HL-60 (cell line): ENCODE measurements around the gene PCYT1B.

Source experiments
- DNase-seq, 2 experiments: peaks; one replicate each; pipeline ENCODE4 v3.0.0-alpha.2; 2010 to 2020; ENCODE audit warnings: low read depth in 1 of 2, low spot score in 1 of 2
- H3K27ac ChIP-seq: fragments of 250-450 bp; sonication (Bioruptor Pico); replicated peaks from 2 replicates; pipeline ENCODE4 v1.5.1; 2020; ENCODE audit warnings: mild to moderate bottlenecking, moderate library complexity
- H3K27me3 ChIP-seq: fragments of 250-450 bp; sonication (Bioruptor Pico); 2 replicates; pipeline ENCODE4 v1.5.1; 2021; ENCODE audit warnings: mild to moderate bottlenecking, moderate library complexity; ENCODE audit not compliant: insufficient read depth, poor library complexity, severe bottlenecking
- H3K4me3 ChIP-seq: replicated peaks from 2 replicates; pipeline ENCODE4 v1.5.1; 2011; ENCODE audit warnings: mild to moderate bottlenecking, control low read depth, low read length; ENCODE audit not compliant: insufficient read depth
- CTCF ChIP-seq: IDR thresholded peaks from one replicate; pipeline ENCODE4 v1.5.1; 2011; ENCODE audit warnings: low read length, control low read depth, inconsistent platforms; ENCODE audit not compliant: insufficient read depth
- GABPA ChIP-seq: IDR thresholded peaks from 2 replicates; pipeline ENCODE4 v1.6.1; 2012; ENCODE audit warnings: low read depth
- POLR2AphosphoS5 ChIP-seq: IDR thresholded peaks from 2 replicates; pipeline ENCODE4 v1.6.1; 2012; ENCODE audit warnings: low read depth
- REST ChIP-seq: IDR thresholded peaks from 2 replicates; pipeline ENCODE4 v1.6.1; 2012; ENCODE audit warnings: low read depth; ENCODE audit not compliant: insufficient replicate concordance
- SPI1 ChIP-seq: IDR thresholded peaks from 2 replicates; pipeline ENCODE4 v1.6.1; 2012; ENCODE audit warnings: low read depth, mild to moderate bottlenecking, borderline replicate concordance

Gene PCYT1B

GRCh38 chrX:24566240-24566639, 80.9 kb downstream of the PCYT1B start:
- TF ChIP-seq CTCF (no peak), REST (no peak), GABPA (no peak), SPI1 (no peak), POLR2AphosphoS5 (no peak)
- Histone ChIP-seq H3K4me3 (no peak overlapping the region), H3K27me3 (peaks cover 2% of the 10 kb centered on the region), H3K27ac (no peak overlapping the region)
- no peak for DNase-seq

DNA sequence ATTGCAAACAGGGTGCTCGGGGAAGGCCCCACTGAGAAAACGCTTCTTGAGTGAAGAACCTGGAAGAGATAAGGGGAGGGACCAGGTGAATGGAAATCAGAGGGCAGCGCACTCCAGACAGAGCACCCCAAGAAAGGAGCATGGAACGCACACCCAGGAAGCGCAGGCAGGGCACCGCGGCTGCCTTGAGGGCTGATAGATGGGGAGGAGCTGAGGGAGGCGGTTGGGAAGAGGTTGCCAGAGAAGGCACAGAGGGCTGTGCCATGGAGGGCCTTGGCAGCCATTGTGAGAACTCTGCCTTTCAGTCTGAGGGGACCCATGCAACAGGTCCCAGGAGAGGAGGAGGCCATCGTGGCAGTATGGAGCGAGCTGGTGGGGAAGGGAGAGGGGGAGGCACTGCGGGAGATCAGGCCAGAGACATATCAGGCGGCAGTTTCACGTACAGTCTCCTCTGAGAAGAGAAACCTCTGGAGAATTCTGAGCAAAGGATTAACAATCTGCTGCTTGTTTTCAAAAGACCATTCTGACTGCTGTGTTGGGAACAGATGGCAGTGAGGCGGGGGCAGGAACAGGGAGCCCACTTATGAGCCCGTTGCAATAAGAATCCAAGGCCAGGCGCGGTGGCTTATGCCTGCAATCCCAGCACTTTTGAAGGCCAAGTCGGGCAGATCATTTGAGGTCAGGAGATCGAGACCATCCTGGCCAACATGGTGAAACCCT, 83.7 kb downstream of the PCYT1B start:
- H3K27ac ChIP-seq = no peak overlapping the region
- TF ChIP-seq REST (no peak), GABPA (no peak), CTCF (no peak), SPI1 (no peak), POLR2AphosphoS5 (no peak)
- no peak overlapping the region for H3K4me3 ChIP-seq
- peaks cover 2% of the 10 kb centered on the region for H3K27me3 ChIP-seq
- DNase-seq = no peak

- no peak for TF ChIP-seq GABPA
- no peak for TF ChIP-seq REST
- TF ChIP-seq SPI1 = no peak
- DNase-seq = peak in 1 of 2 experiments; percentile 9
- no peak overlapping the region for H3K4me3 ChIP-seq
- H3K27ac ChIP-seq = no peak overlapping the region
- no peaks in the 10 kb centered on the region for H3K27me3 ChIP-seq
Observed at GRCh38 chrX:24561121-24561520, 86.0 kb downstream of the PCYT1B start.
